Effector memory CD4-positive, alpha-beta T cell (primary cell): ENCODE results near the gene MICALL2.

Experiments used
- DNase-seq, 3 donors: peaks; one replicate each; pipeline ENCODE4 v3.0.0-alpha.2; 2020
- H3K27ac ChIP-seq: 2 replicates; pipeline ENCODE4 v1.7.0; 2013; ENCODE audit warnings: mild to moderate bottlenecking, low read length, moderate library complexity; ENCODE audit not compliant: insufficient read depth, poor library complexity, severe bottlenecking
- H3K27me3 ChIP-seq: replicated peaks from 2 replicates; pipeline ENCODE4 v1.7.0; 2013; ENCODE audit warnings: mild to moderate bottlenecking, low read length; ENCODE audit not compliant: insufficient read depth, control insufficient read depth, poor library complexity, severe bottlenecking
- H3K36me3 ChIP-seq: 2 replicates; pipeline ENCODE4 v1.7.0; 2013; ENCODE audit warnings: mild to moderate bottlenecking, low read length, moderate library complexity; ENCODE audit not compliant: control insufficient read depth, insufficient read depth
- H3K4me1 ChIP-seq: 2 replicates; pipeline ENCODE4 v1.7.0; 2013; ENCODE audit warnings: low read length, mild to moderate bottlenecking; ENCODE audit not compliant: control insufficient read depth, insufficient read depth, poor library complexity, severe bottlenecking
- H3K4me3 ChIP-seq: 2 replicates; pipeline ENCODE4 v1.7.0; 2013; ENCODE audit warnings: low read length, low read depth, mild to moderate bottlenecking; ENCODE audit not compliant: insufficient read depth, poor library complexity, severe bottlenecking
- H3K9me3 ChIP-seq: 2 replicates; pipeline ENCODE4 v1.7.0; 2013; ENCODE audit warnings: mild to moderate bottlenecking, low read length, moderate library complexity; ENCODE audit not compliant: control insufficient read depth

Gene MICALL2

DNA sequence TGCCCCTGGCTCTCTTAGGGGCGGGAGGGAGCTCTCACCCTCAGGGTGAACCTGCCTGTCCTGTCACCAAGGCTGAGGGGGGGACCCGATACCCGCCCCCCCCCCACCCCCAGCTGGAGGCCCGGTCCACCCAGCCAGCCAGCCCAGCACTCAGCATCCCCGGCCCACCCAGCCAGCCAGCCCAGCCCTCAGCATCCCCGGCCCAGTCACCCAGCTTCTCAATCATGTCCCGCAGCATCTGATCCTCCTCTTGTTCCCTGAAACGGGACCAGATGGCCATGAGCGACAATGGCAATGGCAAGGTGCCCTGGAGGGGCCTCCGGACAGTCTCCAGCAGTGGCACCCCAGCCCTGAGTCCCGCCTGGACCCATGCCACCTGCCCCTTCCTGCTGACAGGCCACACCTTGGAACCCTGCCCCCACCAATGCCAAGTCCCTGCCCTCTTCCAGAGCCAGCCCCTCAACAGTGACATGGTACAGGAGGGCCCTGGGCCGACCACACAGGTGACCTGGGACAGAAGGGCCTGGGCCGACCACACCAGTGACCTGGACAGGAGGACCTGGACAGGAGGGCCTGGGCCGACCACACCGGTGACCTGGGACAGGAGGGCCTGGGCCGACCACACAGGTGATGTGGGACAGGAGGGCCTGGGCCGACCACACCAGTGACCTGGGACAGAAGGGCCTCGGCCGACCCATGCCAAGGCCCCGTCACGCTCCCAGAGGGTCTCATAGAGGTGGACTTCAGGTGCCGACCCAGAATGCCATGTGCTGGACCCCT, 24.2 kb downstream of the MICALL2 start:
- Histone ChIP-seq H3K4me3 (no peak overlapping the region), H3K27me3 (no peaks in the 10 kb centered on the region), H3K36me3 (no peaks in the 10 kb centered on the region), H3K4me1 (peaks cover 7% of the 10 kb centered on the region), H3K27ac (no peak overlapping the region), H3K9me3 (no peaks in the 10 kb centered on the region)
- DNase-seq: no peak

DNA sequence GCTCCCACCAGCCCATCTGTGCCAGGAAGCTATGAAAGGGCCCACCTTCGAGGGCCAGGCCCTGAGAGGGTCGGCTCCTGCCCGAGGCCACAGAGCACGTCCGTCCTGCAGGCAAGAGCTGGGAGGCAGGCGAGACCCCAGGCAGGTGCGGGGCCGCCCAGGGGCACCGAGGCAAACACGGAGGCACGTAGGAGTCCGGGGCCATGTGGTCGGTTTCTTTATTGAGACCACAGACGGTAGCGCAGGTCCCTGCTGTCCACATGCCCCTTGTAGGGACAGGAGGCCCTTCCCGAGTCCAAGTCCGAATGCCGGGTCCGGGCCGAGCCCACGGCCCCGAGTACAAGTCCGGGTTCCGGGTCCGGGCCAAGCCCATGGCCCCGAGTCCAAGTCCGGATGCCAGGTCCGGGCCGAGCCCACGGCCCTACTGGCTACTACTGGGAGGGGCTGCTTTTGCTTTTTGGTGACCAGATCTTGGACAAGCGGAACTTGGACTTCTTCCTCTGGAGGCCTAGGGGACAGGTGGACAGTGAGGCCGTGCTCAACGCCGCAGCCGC, 25.0 kb downstream of the MICALL2 start:
- Histone ChIP-seq H3K9me3 (no peaks in the 10 kb centered on the region), H3K4me3 (no peak overlapping the region), H3K27me3 (no peaks in the 10 kb centered on the region), H3K27ac (no peak overlapping the region), H3K4me1 (peaks cover 7% of the 10 kb centered on the region), H3K36me3 (no peaks in the 10 kb centered on the region)
- DNase-seq: no peak

DNA sequence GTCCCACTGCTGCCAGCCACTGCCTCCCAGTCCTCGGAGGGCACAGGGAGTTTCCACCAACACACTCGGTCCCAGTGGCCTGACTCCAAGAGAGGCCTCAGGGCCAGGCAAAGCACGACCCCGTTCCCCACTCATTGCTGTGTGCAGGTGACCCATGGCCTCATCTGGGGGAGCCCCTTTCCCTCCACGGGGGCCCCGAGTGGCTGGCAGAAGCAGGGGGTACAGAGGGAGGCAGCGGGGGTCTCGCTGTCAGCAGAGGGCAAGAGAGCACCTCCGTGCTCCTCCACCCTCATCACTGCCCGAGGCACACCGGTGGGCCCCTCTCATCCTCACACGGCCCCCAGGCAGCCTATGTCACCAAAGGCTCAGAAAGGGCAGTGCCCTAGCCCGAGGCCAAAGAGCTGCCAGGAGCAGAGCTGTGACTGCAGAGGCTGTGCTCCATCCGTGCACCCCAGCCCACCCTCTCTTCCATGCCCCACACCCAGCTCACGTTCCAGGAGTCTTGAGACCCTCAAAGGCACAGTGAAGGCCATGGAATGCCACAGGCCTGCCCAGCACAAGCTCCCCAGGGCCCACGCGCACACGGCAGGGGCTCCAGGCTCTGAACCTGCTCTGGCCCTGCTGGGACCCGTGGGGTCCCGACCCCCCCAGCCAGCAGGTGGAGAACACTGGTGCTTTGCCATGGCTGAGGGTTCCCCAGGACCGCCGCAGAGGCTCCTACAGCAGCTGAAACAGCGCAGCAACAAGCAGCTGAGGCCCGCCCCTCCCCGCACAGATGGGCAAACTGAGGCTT, 25.9 kb downstream of the MICALL2 start:
- Histone ChIP-seq H3K4me3 (no peak overlapping the region), H3K27me3 (no peaks in the 10 kb centered on the region), H3K36me3 (no peaks in the 10 kb centered on the region), H3K4me1 (peaks cover 7% of the 10 kb centered on the region), H3K9me3 (no peaks in the 10 kb centered on the region), H3K27ac (no peak overlapping the region)
- DNase-seq: no peak

DNA sequence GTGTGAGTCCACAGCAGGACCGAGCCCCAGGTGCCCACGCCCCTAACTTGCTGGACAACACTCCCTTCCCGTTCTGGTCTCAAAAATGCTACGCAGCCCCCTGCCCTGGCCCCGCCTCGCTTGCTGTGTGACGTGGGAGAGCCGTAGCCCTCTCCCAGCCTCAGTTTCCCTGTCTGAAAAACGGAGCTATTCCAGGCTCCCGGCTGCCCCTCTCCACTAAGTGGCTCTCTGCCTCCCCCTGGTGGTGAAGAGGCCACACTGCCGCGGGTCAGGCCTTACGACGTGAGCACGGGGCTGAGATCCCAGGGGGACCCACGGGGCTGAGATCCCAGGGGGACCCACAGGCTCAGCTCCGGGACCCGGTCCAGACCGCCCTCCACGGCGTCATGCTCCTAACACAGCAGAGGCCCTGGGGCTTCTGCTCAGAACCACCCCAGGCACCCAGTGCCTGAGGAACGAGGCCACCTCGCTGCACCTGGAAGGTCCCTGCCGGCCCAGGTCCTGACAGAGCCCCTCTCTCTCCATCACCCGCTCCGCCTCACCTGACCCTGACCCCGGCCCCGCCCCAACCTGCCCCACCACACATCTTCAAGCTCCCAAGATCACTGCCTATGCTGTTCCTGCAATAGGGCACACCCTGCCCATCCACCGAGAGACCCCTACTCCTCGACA, 26.7 kb downstream of the MICALL2 start:
- H3K4me3 ChIP-seq: no peak overlapping the region

DNA sequence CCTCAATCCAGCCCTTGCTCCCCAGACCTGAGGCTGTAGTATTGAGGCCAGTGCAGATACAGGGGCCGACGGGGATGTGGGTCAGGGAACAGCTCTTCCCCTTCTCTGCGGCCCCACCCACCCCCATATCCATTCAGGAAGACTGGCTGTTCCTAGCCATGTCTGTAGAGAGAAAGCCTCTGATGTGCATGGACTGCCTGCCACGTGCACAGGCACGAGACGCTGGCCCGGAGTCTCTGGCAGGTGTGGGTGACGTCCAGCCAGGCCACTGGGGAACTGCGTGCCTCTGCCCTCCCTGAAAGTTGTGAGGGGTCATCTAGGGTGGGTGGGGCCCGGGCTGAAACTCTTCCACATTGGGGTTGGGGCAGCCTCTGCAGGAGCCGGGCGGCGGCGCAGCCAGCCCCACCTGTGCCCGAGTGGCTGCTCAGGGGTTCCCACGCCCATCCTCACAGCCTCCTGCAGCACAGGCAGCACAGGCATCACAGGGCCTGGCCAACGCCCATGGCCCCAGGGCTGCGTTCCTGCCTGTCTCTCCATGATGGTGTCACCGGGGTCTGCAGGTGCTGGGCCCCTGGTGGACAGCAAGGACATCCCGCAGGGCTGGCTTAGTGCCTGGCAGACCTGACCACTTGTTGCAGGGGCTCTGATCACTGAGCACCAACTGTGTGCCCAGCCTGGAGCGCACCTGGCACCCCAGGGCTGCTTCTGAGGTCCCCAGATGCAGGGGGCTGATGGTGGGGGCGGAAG, 27.5 kb downstream of the MICALL2 start:
- Histone ChIP-seq H3K9me3 (no peaks in the 10 kb centered on the region), H3K4me1 (peaks cover 7% of the 10 kb centered on the region), H3K36me3 (no peaks in the 10 kb centered on the region), H3K4me3 (no peak overlapping the region), H3K27me3 (no peaks in the 10 kb centered on the region), H3K27ac (no peak overlapping the region)
- DNase-seq: no peak

More for the DNA sequence above, 26.7 kb downstream of the MICALL2 start:
- peak; percentile 51 to 73 (median 60) for DNase-seq
- Histone ChIP-seq H3K4me1 (peaks cover 7% of the 10 kb centered on the region), H3K36me3 (no peaks in the 10 kb centered on the region), H3K9me3 (no peaks in the 10 kb centered on the region), H3K27ac (no peak overlapping the region), H3K27me3 (no peaks in the 10 kb centered on the region)

DNA sequence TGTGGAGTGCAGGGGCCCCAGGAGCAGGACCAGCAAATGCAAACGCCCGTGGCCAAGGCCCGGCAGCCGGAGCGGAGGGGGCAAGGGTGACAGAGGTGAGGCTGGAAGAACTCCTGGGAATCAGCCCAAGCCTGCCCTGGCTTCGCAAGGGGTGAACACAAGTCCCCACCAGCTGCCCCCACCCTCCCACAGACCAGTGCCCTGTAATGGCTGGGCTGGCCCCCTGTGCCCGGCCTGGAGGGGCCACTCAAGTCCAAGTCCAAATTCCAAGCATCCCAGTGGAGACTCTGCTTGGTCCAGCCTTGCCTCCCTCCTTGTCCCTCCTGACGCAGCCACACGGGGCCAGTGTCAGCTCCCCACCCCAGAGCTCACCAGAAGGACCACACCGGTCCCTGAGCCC, 28.0 kb downstream of the MICALL2 start:
- no peak for DNase-seq
- no peaks in the 10 kb centered on the region for H3K27me3 ChIP-seq
- no peak overlapping the region for H3K4me3 ChIP-seq
- H3K9me3 ChIP-seq: no peaks in the 10 kb centered on the region
- no peak overlapping the region for H3K27ac ChIP-seq
- peaks cover 7% of the 10 kb centered on the region for H3K4me1 ChIP-seq
- H3K36me3 ChIP-seq: no peaks in the 10 kb centered on the region

DNA sequence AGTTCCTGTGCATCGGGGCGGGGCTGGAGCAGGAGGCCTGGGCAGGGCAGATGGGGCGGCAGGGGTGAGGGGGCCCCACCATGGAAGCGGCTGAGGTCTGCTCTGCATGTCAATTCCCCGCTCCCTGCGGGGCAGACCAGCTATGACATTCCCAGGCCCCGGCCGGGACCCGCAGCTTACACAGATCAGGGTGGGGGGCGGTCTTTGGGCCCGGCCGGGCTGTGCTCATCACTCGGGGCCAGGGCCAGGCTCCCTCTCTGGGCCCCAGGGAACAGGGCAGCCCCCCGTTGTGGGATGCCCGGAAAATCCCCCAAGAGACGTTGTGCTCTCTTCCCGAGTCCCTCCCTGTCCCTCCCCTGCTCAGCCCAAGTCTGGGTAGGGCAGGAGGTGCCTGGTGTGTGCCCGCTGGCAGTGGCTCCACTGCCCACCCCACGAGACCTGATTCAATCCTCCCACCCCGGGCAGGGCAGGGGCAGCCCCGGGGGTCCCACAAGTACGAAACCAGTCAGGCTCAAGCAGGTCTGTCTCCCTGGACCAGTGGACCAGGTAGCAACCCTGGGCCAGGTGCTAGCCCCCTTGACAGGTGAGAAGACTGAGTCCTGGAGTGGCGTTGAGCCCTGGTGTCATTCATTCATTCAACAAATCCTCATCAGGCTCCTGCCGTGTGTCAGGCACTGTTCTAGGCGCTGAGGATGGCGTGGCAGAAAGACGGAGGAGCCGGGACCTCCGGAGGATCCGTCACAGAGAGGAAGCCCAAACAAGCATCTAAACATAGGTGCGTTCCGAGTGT, 29.0 kb downstream of the MICALL2 start:
- Histone ChIP-seq H3K27ac (no peak overlapping the region), H3K4me1 (peaks cover 7% of the 10 kb centered on the region), H3K36me3 (no peaks in the 10 kb centered on the region), H3K9me3 (no peaks in the 10 kb centered on the region), H3K27me3 (no peaks in the 10 kb centered on the region), H3K4me3 (no peak overlapping the region)
- DNase-seq: no peak

DNA sequence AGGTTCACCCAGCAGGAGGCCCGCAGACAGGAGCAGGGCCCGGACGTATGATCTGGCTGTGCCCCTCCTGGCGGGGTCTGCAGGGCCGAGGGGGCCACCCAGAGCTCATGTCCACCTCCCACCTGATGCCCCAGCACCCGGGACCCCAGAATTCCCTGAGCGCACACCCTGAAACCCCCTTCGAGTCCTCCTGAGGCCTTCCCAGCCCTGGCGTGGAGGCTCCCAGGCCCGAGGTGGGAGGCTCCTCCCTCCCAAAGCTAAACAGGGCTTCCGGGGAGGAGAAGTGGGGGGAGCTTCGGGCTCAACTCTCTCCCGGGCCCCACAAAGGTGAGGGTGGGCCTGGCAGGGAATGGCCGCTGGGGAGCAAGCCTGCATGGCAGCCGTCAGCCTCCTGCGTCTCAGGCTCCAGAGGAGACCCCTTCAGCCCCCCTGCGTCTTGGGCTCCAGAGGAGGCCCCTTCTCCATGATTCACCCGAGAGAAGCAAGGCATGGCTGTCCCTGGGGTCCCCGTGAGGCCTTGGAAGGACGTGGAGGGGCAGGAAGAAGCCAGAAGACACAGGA, 30.2 kb downstream of the MICALL2 start:
- H3K36me3 ChIP-seq: no peaks in the 10 kb centered on the region
- H3K4me1 ChIP-seq: peaks cover 7% of the 10 kb centered on the region
- H3K27me3 ChIP-seq: no peaks in the 10 kb centered on the region
- no peaks in the 10 kb centered on the region for H3K9me3 ChIP-seq
- no peak for DNase-seq
- no peak overlapping the region for H3K27ac ChIP-seq
- H3K4me3 ChIP-seq: no peak overlapping the region
